Sigmoid colon (tissue), 7 donors: ENCODE measurements around the gene NMRAL1. TPM values are rescaled to one million over a fixed set of nuclear protein-coding genes. Genes with fewer than 3 reads are reported as not detected.
A peak's percentile ranks its signal among the peaks of the same experiment; 100 is the strongest.

Experiments used
- DNase-seq: peaks from one replicate; pipeline ENCODE4 v3.0.0-alpha.2; 2019
- H3K27ac ChIP-seq, 4 donors: fragments of 200-600 bp; sonication (generic); one replicate each; pipeline ENCODE4 v1.5.1; 2016 to 2019; ENCODE audit warnings: mild to moderate bottlenecking in 1 of 4
- H3K27me3 ChIP-seq, 3 donors: fragments of 200-600 bp; sonication (generic); one replicate each; pipeline ENCODE4 v1.5.1; 2019; ENCODE audit warnings: mild to moderate bottlenecking in 1 of 3
- H3K36me3 ChIP-seq, 4 donors: fragments of 200-600 bp; sonication (generic); one replicate each; pipeline ENCODE4 v1.5.1; 2016 to 2019
- H3K4me1 ChIP-seq, 4 donors: fragments of 200-600 bp; sonication (generic); one replicate each; pipeline ENCODE4 v1.5.1; 2017 to 2019
- H3K4me3 ChIP-seq, 4 donors: fragments of 200-600 bp; sonication (generic); one replicate each; pipeline ENCODE4 v1.5.1; 2017 to 2019; ENCODE audit warnings: mild to moderate bottlenecking in 2 of 4, moderate library complexity in 1 of 4
- H3K9me3 ChIP-seq, 4 donors: fragments of 200-600 bp in 3 of 4; sonication (generic) in 3 of 4; one replicate each; pipeline versions ENCODE4 v1.5.1 to v1.6.1; 2013 to 2019
- CTCF ChIP-seq, 4 experiments: fragments of 450-650 bp in 3 of 4; fragments of 200-600 bp in 1 of 4; IDR thresholded peaks; one replicate each; pipeline ENCODE4 v1.5.1; 2016 to 2019; ENCODE audit warnings: antibody characterized with exemption in 4 of 4, mild to moderate bottlenecking in 3 of 4, moderate library complexity in 2 of 4
- EP300 ChIP-seq, 4 donors: sonication (generic); formaldehyde crosslinking; IDR thresholded peaks; one replicate each; pipeline ENCODE4 v1.6.1; 2017; ENCODE audit warnings: antibody characterized with exemption in 4 of 4
- POLR2A ChIP-seq, 2 donors: fragments of 450-650 bp; IDR thresholded peaks; one replicate each; pipeline ENCODE4 v1.6.1; 2016; ENCODE audit warnings: antibody characterized with exemption in 2 of 2, mild to moderate bottlenecking in 2 of 2, moderate library complexity in 2 of 2
- POLR2AphosphoS5 ChIP-seq, 4 donors: sonication (generic); formaldehyde crosslinking; IDR thresholded peaks; one replicate each; pipeline ENCODE4 v1.6.1; 2017; ENCODE audit warnings: antibody characterized with exemption in 4 of 4
- WGBS, 2 donors: extraction: QIAGEN DNeasy Blood & Tissue Kit; methylation state at CpG; one replicate each; pipeline ENCODE4 v1.1.7; 2013; 5-methylcytosine and 5-hydroxymethylcytosine counted together
- intact Hi-C: fragments of 100-400 bp; cut with DNase I; formaldehyde crosslinking; loops from one replicate; pipeline ENCODE4 v1.15.1; 2023
- polyA plus RNA-seq, 3 donors: library from polyadenylated mRNA; stranded (reverse); fragments of 200-250 nt; gene quantifications; one replicate each; pipeline ENCODE4 v1.2.3, GENCODE V29; 2013
- total RNA-seq, 4 donors: library from RNA; depleted of rRNA; stranded (reverse); fragments of >200 nt; gene quantifications; one replicate each; pipeline ENCODE4 v1.1.0, GENCODE V29; 2016
- donor health status: healthy with polysubstance abuse.
- donor health status: Bipolar disorder and iron deficiency.
- donor health status: healthy.

The NMRAL1 gene
- total and polyA plus RNA-seq, 7 donors: 24.8 to 62.3 (median 46.8) TPM

GRCh38 chr16:4519274-4520058 lies 45.0 kb upstream of the NMRAL1 start:
- no peak overlapping the region for H3K27ac ChIP-seq
- intact Hi-C loops: no loop called here
- no peak for TF ChIP-seq CTCF (IDR thresholded peaks at IDR 0.05)
- no peak for TF ChIP-seq EP300 (IDR thresholded peaks at IDR 0.05)
- TF ChIP-seq POLR2AphosphoS5 (IDR thresholded peaks at IDR 0.05): no peak
- TF ChIP-seq POLR2A (IDR thresholded peaks at IDR 0.05): no peak
- H3K4me3 ChIP-seq: no peak overlapping the region
- H3K4me1 ChIP-seq: peaks cover 0 to 40% (median 20%) of the 10 kb centered on the region in 4 donors
- no peak for DNase-seq
- no peaks in the 10 kb centered on the region for H3K9me3 ChIP-seq
- 88 to 90% methylated on average over 15 of the region's 15 CpGs for WGBS, 2 donors
- no peaks in the 10 kb centered on the region for H3K27me3 ChIP-seq
- no peaks in the 10 kb centered on the region for H3K36me3 ChIP-seq

DNA sequence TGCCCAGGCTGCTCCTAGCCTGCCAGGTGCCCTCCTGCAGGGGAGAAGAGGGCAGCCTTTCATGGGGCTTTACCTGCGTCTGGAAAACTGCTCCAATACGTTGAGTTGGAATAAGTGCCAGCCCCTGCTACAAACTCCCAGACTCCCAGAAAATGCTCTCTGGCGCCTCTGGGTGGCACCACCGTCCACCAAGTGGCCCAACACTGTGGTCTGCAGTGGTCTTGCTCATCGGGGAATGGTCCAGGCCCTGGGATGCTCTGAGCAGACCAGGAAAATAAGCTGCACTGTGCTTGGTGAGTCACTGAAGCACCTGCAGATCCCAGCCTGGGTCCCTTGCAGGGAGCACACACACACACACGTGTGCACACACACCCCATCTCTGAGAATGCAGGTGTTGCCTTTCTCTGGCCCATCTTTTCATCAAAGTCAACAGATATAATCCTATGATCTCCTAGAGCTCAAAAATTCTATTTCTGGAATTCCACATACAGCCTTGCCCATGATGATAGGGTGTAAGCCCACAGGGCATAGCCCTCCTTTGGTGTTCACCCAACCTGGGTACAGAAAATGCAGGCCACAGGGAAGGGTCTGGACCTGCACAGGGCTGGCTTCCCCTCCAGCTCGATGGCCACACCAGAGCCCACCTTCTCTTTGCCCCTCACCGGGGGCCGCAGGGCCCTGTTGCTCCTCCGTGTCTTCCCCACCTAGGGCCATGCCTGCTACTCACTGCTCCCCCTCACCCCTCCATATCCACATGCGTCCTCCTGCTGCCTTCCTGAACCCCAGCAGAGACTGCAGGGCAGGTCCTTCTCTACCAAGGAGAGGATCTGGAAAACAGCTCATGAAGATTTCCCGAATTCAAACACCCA lies 43.6 kb upstream of the NMRAL1 start:
- peaks cover 0 to 10% (median 3%) of the 10 kb centered on the region in 4 donors for H3K36me3 ChIP-seq
- H3K27ac ChIP-seq: no peak overlapping the region
- H3K9me3 ChIP-seq: no peaks in the 10 kb centered on the region
- intact Hi-C loops: no loop called here
- H3K27me3 ChIP-seq: no peaks in the 10 kb centered on the region
- 75 to 79% methylated on average over 12 of the region's 12 CpGs for WGBS, 2 donors
- H3K4me1 ChIP-seq: peaks cover 0 to 53% (median 34%) of the 10 kb centered on the region in 4 donors
- DNase-seq: no peak
- no peak overlapping the region for H3K4me3 ChIP-seq
- no peak for TF ChIP-seq POLR2AphosphoS5 (IDR thresholded peaks at IDR 0.05)
- TF ChIP-seq CTCF (IDR thresholded peaks at IDR 0.05): peak in 2 of 4 experiments; percentile 18 to 27

- DNase-seq: no peak
- H3K27me3 ChIP-seq: no peaks in the 10 kb centered on the region
- no peak overlapping the region for H3K4me3 ChIP-seq
- TF ChIP-seq EP300 (IDR thresholded peaks at IDR 0.05): no peak
- TF ChIP-seq CTCF (IDR thresholded peaks at IDR 0.05): no peak
- no peak for TF ChIP-seq POLR2A (IDR thresholded peaks at IDR 0.05)
- no peak for TF ChIP-seq POLR2AphosphoS5 (IDR thresholded peaks at IDR 0.05)
- no peaks in the 10 kb centered on the region for H3K9me3 ChIP-seq
- H3K27ac ChIP-seq: peak overlapping the region; percentile 39 to 63 (median 58)
- intact Hi-C loops: no loop called here
- H3K4me1 ChIP-seq: peaks cover 0 to 46% (median 36%) of the 10 kb centered on the region in 4 donors
- WGBS, 2 donors: 32 to 71% methylated on average over 5 of the region's 5 CpGs
- peaks cover 0 to 33% (median 21%) of the 10 kb centered on the region in 4 donors for H3K36me3 ChIP-seq
Observed at GRCh38 chr16:4515611-4516233, 41.3 kb upstream of the NMRAL1 start.

- no peaks in the 10 kb centered on the region for H3K27me3 ChIP-seq
- intact Hi-C loops: no loop called here
- DNase-seq: no peak
- no peak for TF ChIP-seq POLR2A (IDR thresholded peaks at IDR 0.05)
- no peak for TF ChIP-seq EP300 (IDR thresholded peaks at IDR 0.05)
- TF ChIP-seq CTCF (IDR thresholded peaks at IDR 0.05): no peak
- no peak for TF ChIP-seq POLR2AphosphoS5 (IDR thresholded peaks at IDR 0.05)
- peaks cover 0 to 44% (median 28%) of the 10 kb centered on the region in 4 donors for H3K36me3 ChIP-seq
- 58 to 68% methylated on average over 7 of the region's 7 CpGs for WGBS, 2 donors
- peak overlapping the region; percentile 39 to 63 (median 58) for H3K27ac ChIP-seq
- no peaks in the 10 kb centered on the region for H3K9me3 ChIP-seq
- H3K4me3 ChIP-seq: no peak overlapping the region
- peaks cover 0 to 46% (median 36%) of the 10 kb centered on the region in 4 donors for H3K4me1 ChIP-seq
Observed at GRCh38 chr16:4514606-4515005, 40.2 kb upstream of the NMRAL1 start.
